Vagina (tissue), 2 donors: ENCODE data around the gene RING1.

Source experiments
- CTCF ChIP-seq, 3 experiments: fragments of 450-650 bp in 2 of 3; fragments of 200-600 bp in 1 of 3; sonication (generic) in 1 of 3; IDR thresholded peaks; one replicate each; pipeline ENCODE4 v1.5.1; 2017 to 2019; ENCODE audit warnings: antibody characterized with exemption in 3 of 3, mild to moderate bottlenecking in 2 of 3, moderate library complexity in 2 of 3
- POLR2A ChIP-seq, 2 donors: fragments of 450-650 bp; IDR thresholded peaks; one replicate each; pipeline ENCODE4 v1.6.1; 2017; ENCODE audit warnings: antibody characterized with exemption in 2 of 2, mild to moderate bottlenecking in 2 of 2, moderate library complexity in 2 of 2
- POLR2AphosphoS5 ChIP-seq, 2 donors: sonication (generic); formaldehyde crosslinking; IDR thresholded peaks; one replicate each; pipeline ENCODE4 v1.9.0; 2017; ENCODE audit warnings: antibody characterized with exemption in 2 of 2, mild to moderate bottlenecking in 2 of 2, low read depth in 1 of 2; ENCODE audit not compliant: insufficient read depth in 1 of 2

- TF ChIP-seq CTCF (IDR thresholded peaks at IDR 0.05): no peak
- no peak for TF ChIP-seq POLR2A (IDR thresholded peaks at IDR 0.05)
- TF ChIP-seq POLR2AphosphoS5 (IDR thresholded peaks at IDR 0.05; ENCODE audit: insufficient read depth in 1 of 2, low read depth in 1 of 2): no peak
Observed at GRCh38 chr6:33202799-33203198, 5.5 kb upstream of the RING1 start.
